ENCODE data around the gene HSD3B2.

Gene HSD3B2

GRCh38 chr1:119404736-119405135 is 10.2 kb upstream of the HSD3B2 start:
- no peak for DNase-seq

- DNase-seq, result no peak
These were observed 5.2 kb upstream of the HSD3B2 start for GRCh38 chr1:119409731-119410130.

- DNase-seq, result no peak
These were observed 4.0 kb upstream of the HSD3B2 start for GRCh38 chr1:119410961-119411360.

GRCh38 chr1:119416006-119416640 is 1.2 kb downstream of the HSD3B2 start:
- DNase-seq, result no peak

- no peak for DNase-seq
These were observed 4.2 kb downstream of the HSD3B2 start for GRCh38 chr1:119419109-119419508.

- no peak for DNase-seq
These were observed 5.7 kb downstream of the HSD3B2 start for GRCh38 chr1:119420638-119421037.

GRCh38 chr1:119422631-119423030 is 7.7 kb downstream of the HSD3B2 start:
- DNase-seq, result no peak

- no peak for DNase-seq
These were observed 14.0 kb downstream of the HSD3B2 start for GRCh38 chr1:119428991-119429390.

GRCh38 chr1:119429687-119430086 is 14.7 kb downstream of the HSD3B2 start:
- no peak for DNase-seq

GRCh38 chr1:119430486-119430885 is 15.5 kb downstream of the HSD3B2 start:
- DNase-seq, result no peak

GRCh38 chr1:119431836-119432235 is 16.9 kb downstream of the HSD3B2 start:
- no peak for DNase-seq

GRCh38 chr1:119435052-119435451 is 20.1 kb downstream of the HSD3B2 start:
- DNase-seq, result no peak

GRCh38 chr1:119438761-119439160 is 23.8 kb downstream of the HSD3B2 start:
- no peak for DNase-seq

- no peak for DNase-seq
These were observed 25.9 kb downstream of the HSD3B2 start for GRCh38 chr1:119440721-119441307.

- DNase-seq, result no peak
These were observed 27.8 kb downstream of the HSD3B2 start for GRCh38 chr1:119442756-119443155.

GRCh38 chr1:119446321-119446720 is 31.4 kb downstream of the HSD3B2 start:
- no peak for DNase-seq

- no peak for DNase-seq
These were observed 32.6 kb downstream of the HSD3B2 start for GRCh38 chr1:119447344-119448126.

GRCh38 chr1:119448127-119448511 is 33.2 kb downstream of the HSD3B2 start:
- no peak for DNase-seq

- no peak for DNase-seq
These were observed 35.0 kb downstream of the HSD3B2 start for GRCh38 chr1:119449971-119450370.

- DNase-seq, result no peak
These were observed 36.2 kb downstream of the HSD3B2 start for GRCh38 chr1:119451158-119451557.

- no peak for DNase-seq
These were observed 37.1 kb downstream of the HSD3B2 start for GRCh38 chr1:119452091-119452490.

- no peak for DNase-seq
These were observed 38.1 kb downstream of the HSD3B2 start for GRCh38 chr1:119453021-119453420.

- no peak for DNase-seq
These were observed 48.0 kb downstream of the HSD3B2 start for GRCh38 chr1:119462964-119463363.

- no peak for DNase-seq
These were observed 48.6 kb downstream of the HSD3B2 start for GRCh38 chr1:119463569-119463968.
